ENCODE data around the gene COQ8B.

Gene COQ8B

DNA sequence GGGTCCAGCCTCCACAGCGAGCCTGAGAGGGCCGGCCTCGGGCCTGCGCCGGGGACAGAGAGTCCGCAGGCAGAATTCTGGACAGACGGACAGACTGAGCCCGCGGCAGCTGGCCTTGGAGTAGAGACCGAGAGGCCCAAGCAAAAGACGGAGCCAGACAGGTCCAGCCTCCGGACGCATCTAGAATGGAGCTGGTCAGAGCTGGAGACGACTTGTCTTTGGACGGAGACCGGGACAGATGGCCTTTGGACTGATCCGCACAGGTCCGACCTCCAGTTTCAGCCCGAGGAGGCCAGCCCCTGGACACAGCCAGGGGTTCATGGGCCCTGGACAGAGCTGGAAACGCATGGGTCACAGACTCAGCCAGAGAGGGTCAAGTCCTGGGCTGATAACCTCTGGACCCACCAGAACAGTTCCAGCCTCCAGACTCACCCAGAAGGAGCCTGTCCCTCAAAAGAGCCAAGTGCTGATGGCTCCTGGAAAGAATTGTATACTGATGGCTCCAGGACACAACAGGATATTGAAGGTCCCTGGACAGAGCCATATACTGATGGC is 716 bp upstream of the COQ8B start:
- DNase-seq: no peak

- DNase-seq: no peak
Measured at GRCh38 chr19:40716031-40716481, 630 bp downstream of the COQ8B start.

- DNase-seq: peak; percentile 74 to 85
Measured at GRCh38 chr19:40714441-40715299, 2.0 kb downstream of the COQ8B start.

DNA sequence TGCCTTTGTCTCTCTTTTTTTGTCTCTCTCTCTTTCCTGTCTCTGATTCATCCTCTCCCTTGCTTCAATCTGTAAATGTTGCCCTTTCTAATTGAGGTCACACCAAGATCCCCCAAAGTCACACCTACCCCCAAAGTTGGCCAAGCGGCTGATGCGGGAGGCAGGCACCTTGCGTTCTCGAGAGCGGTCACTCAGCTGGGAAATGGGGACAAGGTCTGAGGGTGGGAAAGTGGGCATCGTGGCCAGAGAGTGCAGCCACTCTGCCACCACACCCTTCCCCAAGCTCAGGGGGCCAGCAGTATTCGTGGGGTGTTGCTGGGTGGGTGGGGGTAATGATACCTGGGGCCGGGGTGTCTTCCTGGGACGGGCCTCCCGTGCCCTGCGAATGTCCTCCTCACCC is 2.7 kb downstream of the COQ8B start:
- no peak for DNase-seq

- no peak for DNase-seq
Measured at GRCh38 chr19:40709817-40710216, 6.9 kb downstream of the COQ8B start.

GRCh38 chr19:40707615-40708014 is 9.1 kb downstream of the COQ8B start:
- DNase-seq: no peak

- no peak for DNase-seq
Measured at GRCh38 chr19:40705950-40706619, 10.6 kb downstream of the COQ8B start.

DNA sequence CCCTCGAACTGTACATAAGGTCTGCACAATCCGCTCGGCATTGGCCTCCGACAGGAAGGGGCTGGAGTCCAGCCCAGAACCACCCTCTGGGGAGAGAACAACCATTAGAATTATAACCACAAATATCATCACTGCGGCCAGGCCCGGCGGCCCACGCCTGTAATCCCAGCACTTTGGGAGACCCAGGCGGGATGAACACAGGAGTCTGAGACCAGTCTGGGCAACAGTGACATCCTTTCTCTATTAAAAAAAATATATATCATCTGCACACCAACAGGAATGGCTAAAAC is 11.4 kb downstream of the COQ8B start:
- no peak for DNase-seq

GRCh38 chr19:40704491-40705361 is 12.0 kb downstream of the COQ8B start:
- DNase-seq: no peak

DNA sequence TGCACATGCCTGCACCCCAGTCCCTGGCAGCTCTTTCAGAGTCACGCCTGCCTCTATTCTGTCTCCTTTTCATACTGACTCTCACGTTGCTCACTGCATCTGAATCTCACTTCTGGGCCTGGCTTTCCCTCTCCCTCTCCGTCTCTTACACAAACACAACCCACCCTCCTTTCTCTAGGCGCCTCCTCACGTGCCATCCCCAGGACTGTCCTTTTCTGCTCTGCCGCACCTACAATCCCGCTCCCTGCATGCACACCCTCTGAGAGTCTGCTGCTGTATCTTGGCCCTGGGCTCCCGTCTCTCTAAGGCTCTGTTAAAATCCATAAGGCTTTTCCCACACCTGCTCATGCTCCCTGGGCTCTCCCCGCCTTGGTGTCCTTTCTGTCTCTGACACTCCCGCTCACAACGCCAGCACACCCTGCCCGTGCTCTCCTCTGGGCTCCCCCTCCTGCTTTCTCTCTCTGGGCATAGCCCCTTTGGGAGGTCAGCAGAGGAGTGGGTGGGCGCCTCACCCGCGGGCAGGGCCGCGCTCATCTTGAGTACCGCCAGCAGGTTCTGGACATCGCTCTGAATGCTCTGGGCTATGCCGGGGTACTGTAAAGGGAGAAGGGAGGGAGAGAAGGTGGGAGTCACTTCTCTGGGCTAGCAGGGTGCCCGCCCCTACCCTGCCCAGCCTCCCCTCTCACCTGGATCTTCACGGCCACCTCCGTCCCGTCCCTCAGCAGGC is 13.5 kb downstream of the COQ8B start:
- DNase-seq: no peak

DNA sequence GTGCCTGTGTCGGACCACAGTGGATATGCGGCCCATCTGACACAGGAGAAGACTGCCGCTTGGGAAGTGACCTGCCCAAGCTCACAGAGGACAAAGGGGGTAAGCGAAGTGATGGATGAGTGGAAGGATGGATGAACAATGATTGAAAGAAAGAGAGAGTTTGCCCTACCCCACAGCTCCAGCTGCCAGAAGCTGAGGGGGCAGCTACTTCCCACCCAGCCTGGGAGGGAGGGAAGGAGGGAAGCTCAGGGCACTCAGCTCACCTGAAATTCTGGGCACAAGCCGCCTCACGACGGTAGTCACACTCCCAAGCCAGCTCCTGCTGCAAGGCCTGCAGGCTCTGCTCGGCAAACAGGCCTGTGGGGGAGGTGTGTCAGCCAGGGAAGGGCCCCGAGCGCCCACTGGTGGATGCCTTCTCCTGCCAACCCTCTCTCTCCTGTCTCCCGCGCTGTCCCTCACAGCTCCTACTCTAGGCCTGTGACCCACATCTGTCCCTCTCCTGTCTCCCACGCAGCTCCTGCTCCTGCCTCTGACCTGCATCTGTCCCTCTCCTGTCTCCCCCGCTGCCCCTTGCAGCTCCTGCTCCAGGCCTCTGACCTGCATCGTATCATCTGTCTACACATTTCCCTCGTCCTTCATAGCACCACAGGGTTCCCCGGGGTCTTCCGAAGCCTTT is 14.2 kb downstream of the COQ8B start:
- DNase-seq: peak in 1 of 2 experiments; percentile 34

- no peak for DNase-seq
Measured at GRCh38 chr19:40701758-40702157, 14.9 kb downstream of the COQ8B start.

GRCh38 chr19:40700083-40700482 is 16.6 kb downstream of the COQ8B start:
- DNase-seq: no peak

- DNase-seq: no peak
Measured at GRCh38 chr19:40697007-40697406, 19.7 kb downstream of the COQ8B start.

DNA sequence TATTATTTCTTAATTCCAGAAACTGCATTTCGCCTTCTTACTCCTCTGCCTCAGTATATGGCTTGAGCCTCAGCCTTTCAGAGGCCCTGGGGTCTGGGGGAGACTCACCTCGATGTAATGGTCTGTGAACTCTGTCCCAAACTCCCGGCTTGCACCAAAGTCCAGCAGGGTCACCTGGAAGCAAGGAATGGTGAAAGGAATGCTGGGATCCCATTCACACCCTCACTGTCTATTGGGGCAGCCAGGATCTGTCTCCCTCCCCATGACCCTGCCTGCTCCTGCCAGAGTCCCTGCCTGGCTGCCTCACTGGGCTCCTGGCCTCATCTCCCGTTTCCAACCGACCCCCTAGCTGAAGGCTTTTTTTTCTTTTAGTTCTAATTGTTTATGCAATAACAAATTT is 20.8 kb downstream of the COQ8B start:
- no peak for DNase-seq

- no peak for DNase-seq
Measured at GRCh38 chr19:40693896-40694295, 22.8 kb downstream of the COQ8B start.

- DNase-seq: no peak
Measured at GRCh38 chr19:40693150-40693788, 23.4 kb downstream of the COQ8B start.

DNA sequence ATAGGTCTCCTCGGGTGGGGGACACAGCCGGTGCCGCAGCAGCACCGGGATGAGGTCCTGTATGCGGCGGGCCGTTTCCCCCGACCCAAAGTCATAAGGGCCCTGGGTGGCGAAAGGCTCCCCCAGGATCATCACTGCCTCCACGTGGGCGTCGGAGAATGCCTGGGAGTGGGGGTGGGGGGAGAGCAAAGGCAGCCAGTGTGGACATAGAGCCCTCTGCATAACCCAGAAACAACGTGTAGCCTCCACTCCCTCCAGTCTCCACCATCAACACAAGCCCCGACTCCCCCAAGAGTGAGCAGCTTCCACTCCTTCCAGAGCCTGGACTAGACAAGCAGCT is 24.5 kb downstream of the COQ8B start:
- no peak for DNase-seq

GRCh38 chr19:40691421-40692211 is 25.1 kb downstream of the COQ8B start:
- DNase-seq: no peak

- DNase-seq: peak; percentile 61 to 62
Measured at GRCh38 chr19:40690693-40691420, 25.8 kb downstream of the COQ8B start.

Data from cerebellar nuclear complex (tissue), 1 donor.